ENCODE measurements around the gene THOC6.
A peak's percentile ranks its signal among the peaks of the same experiment; 100 is the strongest.

The THOC6 gene

DNA sequence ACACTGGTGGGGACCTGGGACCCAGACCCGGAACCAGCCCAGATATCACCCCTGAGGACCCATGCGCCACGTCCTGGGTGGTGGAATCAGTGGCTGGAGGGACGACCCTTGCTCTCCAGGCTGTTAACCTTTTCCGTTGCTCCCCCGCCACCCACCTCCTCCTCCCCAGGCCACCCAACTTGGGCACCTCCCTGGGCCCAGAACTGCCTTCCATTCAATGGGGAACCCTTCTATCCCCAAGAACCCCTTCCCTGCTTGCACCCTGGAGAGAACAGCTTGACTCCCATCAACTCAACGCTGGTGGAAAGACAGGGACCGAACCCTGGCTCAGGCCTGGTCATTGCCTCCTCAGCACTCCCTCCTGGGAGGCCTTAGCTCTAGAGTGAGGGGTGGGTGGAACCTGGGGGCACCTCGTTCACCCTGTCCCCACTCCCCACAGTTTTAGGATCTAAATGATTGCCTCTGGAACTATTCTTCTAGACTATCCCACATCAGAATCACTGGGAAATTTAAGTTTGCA lies 35.9 kb downstream of the THOC6 start:
- POLR2A ChIA-PET, result interaction anchor here (1.1 to 1.9 kb wide), 8 partner anchors 10 to 72 kb away, joined by 3 to 17 read pairs (median 4); partner anchors contain the start of gene ZSCAN10

More for the DNA sequence above, 35.9 kb downstream of the THOC6 start:
- peak overlapping the region; percentile 33 for H3K4me3 ChIP-seq (ENCODE audit: low read depth, low read length)
- peaks cover 0 to 13% of the 10 kb centered on the region in 2 experiments; a peak in 2 of 3 replicates for H3K36me3 ChIP-seq (ENCODE audit: control insufficient read depth in 2 of 2, insufficient read depth in 1 of 2, low read length in 2 of 2)
- H3K4me1 ChIP-seq (ENCODE audit: control insufficient read depth, insufficient read depth, low read length), result peaks cover 3% of the 10 kb centered on the region
- peak overlapping the region; percentile 56; the same call in 1 of the 2 replicates for H3K27ac ChIP-seq (ENCODE audit: extremely low read depth, low read depth, low read length)
- no peaks in the 10 kb centered on the region for H3K9me3 ChIP-seq (ENCODE audit: control insufficient read depth, insufficient read depth, low read depth, low read length)
- no peak for TF ChIP-seq PRDM6 (tag by site-specific recombination; IDR thresholded peaks at IDR 0.05)
- TF ChIP-seq, protein P1, sequence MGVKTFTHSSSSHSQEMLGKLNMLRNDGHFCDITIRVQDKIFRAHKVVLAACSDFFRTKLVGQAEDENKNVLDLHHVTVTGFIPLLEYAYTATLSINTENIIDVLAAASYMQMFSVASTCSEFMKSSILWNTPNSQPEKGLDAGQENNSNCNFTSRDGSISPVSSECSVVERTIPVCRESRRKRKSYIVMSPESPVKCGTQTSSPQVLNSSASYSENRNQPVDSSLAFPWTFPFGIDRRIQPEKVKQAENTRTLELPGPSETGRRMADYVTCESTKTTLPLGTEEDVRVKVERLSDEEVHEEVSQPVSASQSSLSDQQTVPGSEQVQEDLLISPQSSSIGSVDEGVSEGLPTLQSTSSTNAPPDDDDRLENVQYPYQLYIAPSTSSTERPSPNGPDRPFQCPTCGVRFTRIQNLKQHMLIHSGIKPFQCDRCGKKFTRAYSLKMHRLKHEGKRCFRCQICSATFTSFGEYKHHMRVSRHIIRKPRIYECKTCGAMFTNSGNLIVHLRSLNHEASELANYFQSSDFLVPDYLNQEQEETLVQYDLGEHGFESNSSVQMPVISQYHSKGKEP (tag by site-specific recombination; IDR thresholded peaks at IDR 0.05), result no peak
- TF ChIP-seq TCF7L2 (IDR thresholded peaks at IDR 0.05; ENCODE audit: borderline replicate concordance, low read depth, low read length), result no peak
- TF ChIP-seq ZNF560 (tag by site-specific recombination; IDR thresholded peaks at IDR 0.05; ENCODE audit: borderline replicate concordance), result no peak
- TF ChIP-seq, protein P2, sequence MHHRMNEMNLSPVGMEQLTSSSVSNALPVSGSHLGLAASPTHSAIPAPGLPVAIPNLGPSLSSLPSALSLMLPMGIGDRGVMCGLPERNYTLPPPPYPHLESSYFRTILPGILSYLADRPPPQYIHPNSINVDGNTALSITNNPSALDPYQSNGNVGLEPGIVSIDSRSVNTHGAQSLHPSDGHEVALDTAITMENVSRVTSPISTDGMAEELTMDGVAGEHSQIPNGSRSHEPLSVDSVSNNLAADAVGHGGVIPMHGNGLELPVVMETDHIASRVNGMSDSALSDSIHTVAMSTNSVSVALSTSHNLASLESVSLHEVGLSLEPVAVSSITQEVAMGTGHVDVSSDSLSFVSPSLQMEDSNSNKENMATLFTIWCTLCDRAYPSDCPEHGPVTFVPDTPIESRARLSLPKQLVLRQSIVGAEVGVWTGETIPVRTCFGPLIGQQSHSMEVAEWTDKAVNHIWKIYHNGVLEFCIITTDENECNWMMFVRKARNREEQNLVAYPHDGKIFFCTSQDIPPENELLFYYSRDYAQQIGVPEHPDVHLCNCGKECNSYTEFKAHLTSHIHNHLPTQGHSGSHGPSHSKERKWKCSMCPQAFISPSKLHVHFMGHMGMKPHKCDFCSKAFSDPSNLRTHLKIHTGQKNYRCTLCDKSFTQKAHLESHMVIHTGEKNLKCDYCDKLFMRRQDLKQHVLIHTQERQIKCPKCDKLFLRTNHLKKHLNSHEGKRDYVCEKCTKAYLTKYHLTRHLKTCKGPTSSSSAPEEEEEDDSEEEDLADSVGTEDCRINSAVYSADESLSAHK (tag by site-specific recombination; IDR thresholded peaks at IDR 0.05), result no peak
- TF ChIP-seq ZNF302 (tag by site-specific recombination; IDR thresholded peaks at IDR 0.05; ENCODE audit: low read depth), result no peak
- TF ChIP-seq ZFHX2 (tag by site-specific recombination; conservative IDR thresholded peaks at IDR 0.05), result 0 out of 2 replicates have a peak, but pooled peaks have one; percentile 5
- TF ChIP-seq ZNF777 (tag by site-specific recombination; IDR thresholded peaks at IDR 0.05; ENCODE audit: borderline replicate concordance), result no peak
- TF ChIP-seq ZSCAN16 (tag by site-specific recombination; IDR thresholded peaks at IDR 0.05), result no peak
- no peak for TF ChIP-seq PRDM1 (tag by site-specific recombination; IDR thresholded peaks at IDR 0.05)
- TF ChIP-seq GLI4 (tag by site-specific recombination; IDR thresholded peaks at IDR 0.05), result 0 out of 2 replicates have a peak, but pooled peaks have one; percentile 26
- no peak for TF ChIP-seq ZNF624 (tag by site-specific recombination; IDR thresholded peaks at IDR 0.05)
- peak; percentile 44 for TF ChIP-seq ZIC2 (tag by site-specific recombination; IDR thresholded peaks at IDR 0.05)
- TF ChIP-seq SP7 (tag by site-specific recombination; IDR thresholded peaks at IDR 0.05), result no peak; the same call in 1 of the 2 replicates
- TF ChIP-seq ZBTB20 (tag by site-specific recombination; IDR thresholded peaks at IDR 0.05), result peak; percentile 16; the same call in 1 of the 2 replicates
- no peak for TF ChIP-seq ZBTB48 (tag by site-specific recombination; IDR thresholded peaks at IDR 0.05)
- no peak for TF ChIP-seq ZBTB1 (tag by site-specific recombination; IDR thresholded peaks at IDR 0.05)
- TF ChIP-seq EGR2 (tag by site-specific recombination; IDR thresholded peaks at IDR 0.05; ENCODE audit: low read depth), result 0 out of 2 replicates have a peak, but pooled peaks have one; percentile 19
- no peak for TF ChIP-seq GFI1B (tag by site-specific recombination; IDR thresholded peaks at IDR 0.05)
- TF ChIP-seq, protein P3, sequence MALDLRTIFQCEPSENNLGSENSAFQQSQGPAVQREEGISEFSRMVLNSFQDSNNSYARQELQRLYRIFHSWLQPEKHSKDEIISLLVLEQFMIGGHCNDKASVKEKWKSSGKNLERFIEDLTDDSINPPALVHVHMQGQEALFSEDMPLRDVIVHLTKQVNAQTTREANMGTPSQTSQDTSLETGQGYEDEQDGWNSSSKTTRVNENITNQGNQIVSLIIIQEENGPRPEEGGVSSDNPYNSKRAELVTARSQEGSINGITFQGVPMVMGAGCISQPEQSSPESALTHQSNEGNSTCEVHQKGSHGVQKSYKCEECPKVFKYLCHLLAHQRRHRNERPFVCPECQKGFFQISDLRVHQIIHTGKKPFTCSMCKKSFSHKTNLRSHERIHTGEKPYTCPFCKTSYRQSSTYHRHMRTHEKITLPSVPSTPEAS (tag by site-specific recombination; IDR thresholded peaks at IDR 0.05), result no peak
- no peak for TF ChIP-seq ZNF423 (tag by site-specific recombination; IDR thresholded peaks at IDR 0.05)
- TF ChIP-seq ZNF501 (tag by site-specific recombination; IDR thresholded peaks at IDR 0.05), result no peak
- 0 out of 2 replicates have a peak, but pooled peaks have one; percentile 5 for TF ChIP-seq ZNF341 (tag by site-specific recombination; IDR thresholded peaks at IDR 0.05; ENCODE audit: low read depth)
- no peak for TF ChIP-seq ZNF654 (tag by site-specific recombination; IDR thresholded peaks at IDR 0.05; ENCODE audit: low read depth)
- TF ChIP-seq HOXD13 (CRISPR knock-in tag; IDR thresholded peaks at IDR 0.05; ENCODE audit: borderline replicate concordance), result no peak
- CTCF ChIA-PET, result interaction anchor here (0.6 to 5.3 kb wide), 26 partner anchors 10 to 275 kb away, joined by 3 to 54 read pairs (median 4); partner anchors contain the start of genes OR1F1, ZNF205 and ZSCAN10

Data from HEK293 (cell line).